ENCODE measurements around the gene DTNB.
"Not testable (repeated sequence)": the region's sequence is repeated elsewhere in the genome, so short reads cannot be mapped to it uniquely, and the experiment has no call there.

Gene DTNB

DNA sequence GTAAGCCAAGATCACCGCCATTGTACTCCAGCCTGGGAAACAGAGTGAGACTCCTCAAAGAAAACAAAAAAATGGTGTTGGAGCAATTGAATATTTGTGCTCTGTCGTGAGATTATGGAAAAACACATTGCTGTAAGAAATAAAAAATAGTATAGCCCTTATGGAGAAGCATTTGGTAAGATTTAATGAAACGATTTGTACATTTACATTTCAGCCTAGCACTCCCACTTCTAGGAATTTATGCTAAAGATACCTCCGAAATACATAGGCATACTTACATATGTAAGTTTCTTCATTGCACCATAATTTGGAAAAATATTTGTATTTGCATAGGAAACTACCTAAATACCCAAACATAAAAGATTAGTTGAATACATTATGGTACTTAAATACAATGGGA, 8.7 kb upstream of the DTNB start:
- no peak for DNase-seq

GRCh38 chr2:25677877-25678276, 4.5 kb upstream of the DTNB start:
- no peak for DNase-seq

DNA sequence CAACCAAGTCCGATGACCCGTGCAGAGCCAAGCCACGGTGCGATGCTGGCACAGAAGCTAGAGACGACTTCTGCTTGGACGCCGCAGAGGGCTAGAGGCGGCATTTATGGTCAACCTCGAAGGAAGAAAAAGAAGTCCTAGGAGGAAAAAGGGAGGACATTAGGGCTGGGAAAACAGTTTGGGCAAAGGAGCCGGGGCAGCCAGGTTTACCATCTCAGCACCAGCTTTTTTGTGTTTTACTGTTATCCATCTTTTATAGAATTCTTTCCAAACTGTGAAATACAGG, 643 bp upstream of the DTNB start:
- no peak for DNase-seq

- peak in 1 of 2 experiments; percentile 24 for DNase-seq
Observed at GRCh38 chr2:25672494-25673299, 680 bp downstream of the DTNB start.

GRCh38 chr2:25671622-25672021, 1.8 kb downstream of the DTNB start:
- DNase-seq, result no peak

DNA sequence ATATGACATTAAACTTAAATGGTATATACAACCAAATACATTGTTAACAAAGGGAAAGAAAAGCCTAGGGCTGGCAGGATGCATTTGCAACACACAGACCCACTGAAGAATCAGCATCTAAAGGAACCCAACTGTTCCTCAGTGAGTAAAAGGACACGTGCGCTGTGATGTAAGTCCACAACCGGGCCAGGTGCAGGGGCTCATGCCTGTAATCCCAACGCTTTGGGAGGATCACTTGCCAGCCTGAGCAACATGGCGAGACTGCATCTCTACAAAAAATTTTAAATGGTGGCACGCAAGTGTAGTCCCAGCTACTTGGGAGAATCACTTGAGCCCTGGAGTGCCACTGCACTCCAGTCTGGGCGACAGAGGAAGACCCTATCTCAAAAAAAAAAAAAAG, 3.9 kb downstream of the DTNB start:
- DNase-seq, result no peak

DNA sequence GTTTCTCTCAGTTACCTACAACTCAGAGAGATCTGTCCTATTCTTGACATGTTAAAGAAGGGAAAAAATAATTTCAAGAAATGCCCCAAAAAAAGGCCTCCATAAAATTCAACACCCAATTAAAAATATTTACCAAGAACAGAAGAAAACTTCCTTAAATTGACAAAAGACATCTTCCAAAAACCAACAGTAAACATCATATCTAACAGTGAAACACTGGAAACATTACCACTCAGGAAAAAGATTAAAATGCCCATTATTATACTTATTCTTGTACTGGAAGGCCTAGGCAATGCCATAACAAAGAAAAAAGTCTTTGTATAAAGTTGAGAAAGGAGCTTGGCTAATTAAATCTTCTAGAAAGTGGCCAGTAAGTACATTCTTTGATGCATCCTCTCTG, 7.2 kb downstream of the DTNB start:
- DNase-seq, result no peak

DNA sequence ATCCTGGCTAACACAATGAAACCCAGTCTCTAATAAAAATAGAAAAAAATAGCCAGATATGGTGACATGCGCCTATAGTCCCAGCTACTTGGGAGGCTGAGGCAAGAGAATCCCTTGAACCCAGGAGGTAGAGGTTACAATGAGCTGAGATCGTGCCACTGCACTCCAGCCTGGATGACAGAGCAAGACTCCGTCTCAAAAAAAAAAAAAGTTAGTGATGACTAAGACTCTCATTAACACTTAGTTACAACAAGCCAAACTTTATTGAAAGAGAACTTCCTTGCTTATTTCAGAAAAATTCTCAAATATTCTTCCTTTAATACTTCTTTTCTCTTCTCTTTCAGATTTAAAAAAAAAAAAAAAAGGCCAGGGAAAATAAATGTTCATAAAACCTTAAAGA, 7.9 kb downstream of the DTNB start:
- DNase-seq, result not testable (repeated sequence)

GRCh38 chr2:25664965-25665307, 8.4 kb downstream of the DTNB start:
- no peak for DNase-seq

DNA sequence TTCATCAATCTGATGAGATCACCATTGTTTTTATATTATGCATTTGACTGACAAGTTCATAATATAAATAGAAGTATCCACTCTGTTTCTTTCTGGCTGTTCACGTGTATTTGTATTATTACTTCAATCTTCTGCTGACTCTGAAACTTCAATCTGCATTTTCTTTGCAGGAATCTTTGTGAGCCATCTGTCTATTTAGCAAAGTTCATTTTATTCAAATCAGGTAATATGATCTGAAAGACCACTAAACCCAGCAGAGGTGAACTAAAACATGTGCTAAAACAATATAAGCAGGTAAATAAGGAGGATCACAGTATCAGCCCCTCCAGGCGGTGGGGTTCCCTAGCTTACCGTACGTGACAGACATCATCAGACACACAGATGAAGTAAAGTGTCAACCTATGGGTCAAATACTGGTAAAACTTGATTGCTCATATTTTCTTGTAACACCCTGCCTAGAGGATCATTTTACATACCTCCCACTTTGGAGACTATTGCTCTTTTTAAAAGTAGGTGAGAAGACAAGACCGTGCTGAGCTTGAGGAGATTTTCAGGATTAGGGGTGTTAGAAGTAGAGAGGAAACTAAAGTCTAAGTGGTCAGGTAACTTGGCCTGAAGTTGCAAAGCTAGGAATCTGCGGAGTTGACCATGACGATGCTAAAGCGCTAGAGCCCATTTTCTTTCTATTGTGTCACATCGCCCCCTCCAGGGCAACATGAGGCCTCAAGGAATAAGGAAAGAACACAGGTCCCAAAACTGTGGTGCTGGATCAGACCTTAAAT, 9.0 kb downstream of the DTNB start:
- DNase-seq, result peak in 1 of 2 experiments; percentile 49

DNA sequence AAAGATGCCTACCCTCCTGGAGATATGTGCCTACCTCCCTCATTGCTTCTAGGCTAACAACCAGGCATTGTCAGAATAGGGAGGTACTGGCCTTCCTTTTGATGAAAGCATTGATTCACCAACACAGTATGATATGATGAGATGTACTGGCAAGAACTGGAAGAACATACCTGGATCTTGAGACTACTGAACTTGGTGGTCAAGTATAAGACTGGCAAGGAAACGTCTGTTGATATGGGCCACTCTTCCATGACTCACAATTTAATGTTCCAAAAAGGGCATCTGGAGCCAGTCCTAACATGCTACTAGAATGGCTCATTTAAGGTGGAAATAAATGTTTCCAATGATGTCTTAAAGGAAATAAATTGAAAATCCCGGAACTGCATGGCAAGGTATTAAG, 18.1 kb downstream of the DTNB start:
- DNase-seq, result no peak

GRCh38 chr2:25654801-25655200, 18.6 kb downstream of the DTNB start:
- no peak for DNase-seq

- no peak for DNase-seq
Observed at GRCh38 chr2:25651782-25652455, 21.5 kb downstream of the DTNB start.

DNA sequence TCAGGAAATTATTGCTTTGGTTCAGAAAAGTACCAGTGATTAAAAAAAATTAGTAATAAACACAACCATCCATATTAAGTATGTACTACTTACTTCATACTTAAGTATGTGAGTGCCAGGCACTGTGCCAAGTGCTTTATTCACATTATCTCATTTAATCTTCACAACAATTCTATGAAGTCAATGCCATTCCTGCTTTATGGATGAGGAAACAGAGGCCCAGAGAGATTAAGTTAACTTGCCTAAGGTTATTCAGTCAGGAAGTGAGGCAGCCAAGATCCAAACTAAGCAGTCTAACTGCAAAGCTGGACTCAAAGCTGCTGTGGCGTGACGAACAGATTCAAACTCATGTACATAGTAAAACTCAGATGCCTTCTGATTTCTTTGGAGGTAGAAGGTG, 22.3 kb downstream of the DTNB start:
- no peak for DNase-seq

DNA sequence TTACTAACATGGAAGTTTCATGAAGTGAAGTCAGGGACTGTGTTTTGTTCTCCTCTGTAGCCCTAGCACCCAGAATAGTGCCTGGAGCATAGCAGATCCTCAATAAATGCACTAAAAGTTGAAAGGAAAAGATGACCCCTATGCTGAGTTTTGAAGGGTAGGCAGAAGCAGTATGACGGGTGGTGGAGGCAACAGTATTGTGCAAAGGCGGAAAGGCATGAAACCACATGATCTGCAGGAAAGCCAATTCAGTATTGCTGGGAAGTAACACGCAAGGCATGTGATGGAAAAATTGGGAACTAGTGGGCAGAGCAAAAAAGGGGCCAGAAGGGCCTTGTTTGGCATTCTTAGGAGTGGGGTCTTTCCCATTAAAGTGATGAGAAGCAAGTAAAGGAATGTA, 23.1 kb downstream of the DTNB start:
- DNase-seq, result no peak

DNA sequence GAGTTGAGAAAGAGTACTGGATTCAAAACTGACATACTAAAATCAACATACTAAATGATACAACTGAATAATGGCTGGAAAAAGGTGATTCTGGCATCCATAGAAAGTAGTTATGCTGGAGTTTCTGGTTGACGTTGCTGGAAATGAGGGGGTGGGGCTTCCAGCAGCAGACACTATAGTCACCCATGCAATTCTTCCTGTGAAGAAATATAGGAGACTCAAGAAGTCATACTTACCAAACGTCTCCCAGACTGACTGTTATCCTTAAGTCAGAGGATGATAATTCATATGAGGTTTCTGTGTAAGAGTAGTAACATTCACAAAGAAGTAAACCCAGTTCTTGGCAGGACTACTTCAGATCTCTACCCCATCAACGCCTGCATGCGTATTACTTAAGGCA, 23.6 kb downstream of the DTNB start:
- DNase-seq, result no peak

DNA sequence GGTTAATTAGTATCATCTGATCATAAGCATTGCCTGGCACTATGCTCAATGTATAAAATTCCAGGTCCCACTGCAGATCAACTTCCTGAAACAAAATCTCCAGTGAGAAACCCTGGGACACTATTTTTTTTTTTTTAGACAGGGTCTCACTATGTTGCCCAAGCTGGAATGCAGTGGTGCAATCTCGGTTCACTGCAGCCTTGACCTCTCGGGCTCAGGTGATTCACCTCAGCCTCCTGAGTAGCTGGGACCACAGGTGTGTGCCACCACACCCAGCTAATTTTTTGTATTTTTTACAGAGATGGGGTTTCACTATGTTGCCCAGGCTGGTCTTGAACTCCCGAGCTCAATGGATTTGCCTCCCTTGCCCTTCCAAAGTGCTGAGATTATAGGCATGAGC, 31.1 kb downstream of the DTNB start:
- DNase-seq, result no peak

DNA sequence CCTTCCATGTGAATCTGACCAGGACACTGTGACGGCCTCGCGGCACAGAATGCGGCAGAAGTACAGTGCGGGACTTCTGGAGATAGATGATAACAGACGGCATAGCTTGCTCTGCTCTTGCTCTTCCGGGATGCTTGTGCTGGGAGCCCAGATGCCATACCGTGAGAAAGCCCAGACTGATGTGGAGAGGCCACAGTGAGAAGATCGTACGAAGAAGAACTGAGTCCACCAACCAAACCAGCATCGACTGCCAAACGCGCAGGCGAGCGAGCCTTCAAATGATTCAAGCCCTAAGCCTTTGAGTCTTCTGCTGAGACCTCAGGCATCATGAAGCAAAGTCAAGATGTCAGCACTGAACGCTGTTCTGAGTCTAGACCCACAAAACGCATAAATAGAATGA, 33.7 kb downstream of the DTNB start:
- no peak for DNase-seq

DNA sequence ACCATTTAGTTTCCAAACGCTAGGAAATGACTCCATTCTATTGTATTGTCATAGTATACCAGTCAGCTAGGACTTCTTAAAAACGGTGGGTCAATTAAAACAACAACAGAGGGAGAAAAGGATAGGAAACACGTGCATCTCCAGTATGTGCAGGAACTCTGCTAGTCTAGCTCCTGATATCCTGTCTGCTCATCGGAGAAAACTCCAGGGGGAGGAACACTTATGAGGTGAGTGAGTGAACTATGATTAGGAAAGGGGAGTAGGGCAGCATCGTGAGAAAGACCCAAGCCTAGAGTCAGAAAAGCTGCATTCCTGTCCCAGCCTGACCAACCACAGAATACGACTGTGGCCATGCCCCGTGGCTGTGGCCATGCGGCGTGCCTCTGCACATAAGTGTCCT, 34.2 kb downstream of the DTNB start:
- no peak for DNase-seq

- DNase-seq, result no peak
Observed at GRCh38 chr2:25635797-25636196, 37.6 kb downstream of the DTNB start.

DNA sequence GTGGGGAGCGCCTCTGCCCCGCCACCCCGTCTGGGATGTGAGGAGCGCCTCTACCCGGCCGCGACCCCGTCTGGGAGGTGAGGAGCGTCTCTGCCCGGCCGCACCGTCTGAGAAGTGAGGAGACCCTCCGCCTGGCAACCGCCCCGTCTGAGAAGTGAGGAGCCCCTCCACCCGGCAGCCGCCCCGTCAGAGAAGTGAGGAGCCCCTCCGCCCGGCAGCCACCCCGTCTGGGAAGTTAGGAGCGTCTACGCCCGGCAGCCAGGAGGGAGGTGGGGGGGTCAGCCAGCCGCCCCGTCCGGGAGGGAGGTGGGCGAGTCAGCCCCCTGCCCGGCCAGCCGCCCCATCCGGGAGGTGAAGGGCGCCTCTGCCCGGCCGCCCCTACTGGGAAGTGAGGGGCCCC, 39.6 kb downstream of the DTNB start:
- not testable (repeated sequence) for DNase-seq

DNA sequence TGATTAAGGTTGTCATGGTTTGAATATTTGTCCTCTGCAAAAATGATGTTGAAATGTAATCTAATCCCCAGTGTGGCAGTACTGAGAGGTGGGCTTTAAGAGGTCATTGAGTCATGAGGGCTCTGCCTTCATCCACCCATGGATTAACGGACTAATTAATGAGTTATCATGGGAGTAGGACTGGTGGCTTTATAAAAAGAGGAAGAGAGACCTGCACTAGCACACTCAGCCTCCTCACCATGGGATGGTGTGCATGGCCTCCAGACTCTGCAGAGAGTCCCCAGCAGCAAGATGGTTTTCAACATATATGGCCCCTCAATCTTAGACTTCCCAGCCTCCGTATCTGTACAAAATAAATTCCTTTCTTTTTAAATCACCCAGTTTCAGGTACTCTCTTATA, 41.0 kb downstream of the DTNB start:
- no peak for DNase-seq

DNA sequence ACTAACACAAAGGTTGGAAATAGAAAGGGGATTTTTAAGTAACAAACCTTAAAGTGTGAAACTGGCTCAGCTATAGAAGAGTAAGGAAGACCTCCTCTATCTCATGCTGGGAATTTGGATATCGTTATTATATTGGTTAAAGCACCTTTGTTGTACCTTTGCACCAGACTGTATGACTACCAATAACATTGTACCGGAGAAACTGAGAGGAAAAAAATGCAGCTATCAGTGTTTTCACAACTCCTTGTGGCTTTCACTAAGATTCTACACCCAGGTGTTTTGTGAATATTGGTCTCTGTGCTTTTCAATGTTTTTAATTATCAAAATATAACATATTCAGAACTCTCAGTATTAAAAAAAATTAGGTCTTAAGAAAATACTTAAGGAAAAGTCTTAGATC, 48.7 kb downstream of the DTNB start:
- DNase-seq, result no peak

- DNase-seq, result no peak
Observed at GRCh38 chr2:25623361-25623760, 50.0 kb downstream of the DTNB start.
